Measurements from ENCODE around the gene PKDCC.

PKDCC gene

GRCh38 chr2:42104621-42105020 is 56.8 kb downstream of the PKDCC start:
- Histone ChIP-seq H2BK5ac (ENCODE audit: low read depth, low read length, poor library complexity) (no peak overlapping the region), H3K36me3 (ENCODE audit: control insufficient read depth in 1 of 2, insufficient read depth in 2 of 2, low read length in 2 of 2) (no peaks in the 10 kb centered on the region), H3K23ac (ENCODE audit: low read length) (no peak overlapping the region), H3K79me1 (ENCODE audit: low read length) (peaks cover 37% of the 10 kb centered on the region), H2BK12ac (ENCODE audit: low read length) (peak overlapping the region; percentile 72), H3K27me3 (ENCODE audit: insufficient read depth, low read length) (no peaks in the 10 kb centered on the region), H4K8ac (ENCODE audit: low read depth, low read length) (no peak overlapping the region), H3K18ac (ENCODE audit: low read length) (no peak overlapping the region), H3K4ac (ENCODE audit: low read depth, low read length) (no peak overlapping the region), H3K4me2 (ENCODE audit: low read length) (no peak overlapping the region), H4K12ac (ENCODE audit: low read depth, low read length) (no peak overlapping the region), H3K14ac (ENCODE audit: low read length) (peak overlapping the region; percentile 38), H3K4me1 (ENCODE audit: control insufficient read depth in 1 of 2, insufficient read depth in 2 of 2, low read length in 2 of 2) (peaks cover 19 to 30% of the 10 kb centered on the region in 2 experiments), H3K27ac (ENCODE audit: low read depth, low read length) (no peak overlapping the region), H2AK5ac (ENCODE audit: low read length) (peak overlapping the region; percentile 52), H3K9ac (ENCODE audit: low read length) (no peak overlapping the region), H3K79me2 (ENCODE audit: control insufficient read depth, insufficient read depth, low read length, poor library complexity) (peaks cover 8% of the 10 kb centered on the region), H2AFZ (ENCODE audit: insufficient read depth, low read length, poor library complexity) (no peak overlapping the region), H3K4me3 (ENCODE audit: low read depth, low read length) (no peak overlapping the region), H2BK120ac (ENCODE audit: insufficient read depth, low read length, poor library complexity) (peak overlapping the region; percentile 45), H4K91ac (ENCODE audit: low read depth, low read length) (peak overlapping the region; percentile 60), H3K9me3 (ENCODE audit: insufficient read depth, low read depth, low read length) (no peaks in the 10 kb centered on the region)
- no peak for DNase-seq
- no CpG with 5 or more reads among the region's 5 CpGs for WGBS (ENCODE audit: extremely low coverage, insufficient coverage, insufficient read length)

GRCh38 chr2:42105330-42106256 is 57.8 kb downstream of the PKDCC start:
- peak overlapping the region; percentile 50 for H2AK5ac ChIP-seq (ENCODE audit: low read length)
- H3K79me2 ChIP-seq (ENCODE audit: control insufficient read depth, insufficient read depth, low read length, poor library complexity): peaks cover 8% of the 10 kb centered on the region
- H3K14ac ChIP-seq (ENCODE audit: low read length): no peak overlapping the region
- H3K79me1 ChIP-seq (ENCODE audit: low read length): peaks cover 36% of the 10 kb centered on the region
- no peak for DNase-seq
- H3K27me3 ChIP-seq (ENCODE audit: insufficient read depth, low read length): no peaks in the 10 kb centered on the region
- H3K18ac ChIP-seq (ENCODE audit: low read length): no peak overlapping the region
- H3K4me2 ChIP-seq (ENCODE audit: low read length): no peak overlapping the region
- peaks cover 21 to 31% of the 10 kb centered on the region in 2 experiments for H3K4me1 ChIP-seq (ENCODE audit: control insufficient read depth in 1 of 2, insufficient read depth in 2 of 2, low read length in 2 of 2)
- peak overlapping the region; percentile 7 for H4K8ac ChIP-seq (ENCODE audit: low read depth, low read length)
- no peak overlapping the region for H3K27ac ChIP-seq (ENCODE audit: low read depth, low read length)
- peak overlapping the region; percentile 45 for H4K91ac ChIP-seq (ENCODE audit: low read depth, low read length)
- H4K12ac ChIP-seq (ENCODE audit: low read depth, low read length): no peak overlapping the region
- H3K36me3 ChIP-seq (ENCODE audit: control insufficient read depth in 1 of 2, insufficient read depth in 2 of 2, low read length in 2 of 2): no peaks in the 10 kb centered on the region
- H3K4ac ChIP-seq (ENCODE audit: low read depth, low read length): no peak overlapping the region
- no peak overlapping the region for H3K23ac ChIP-seq (ENCODE audit: low read length)
- no peak overlapping the region for H3K9ac ChIP-seq (ENCODE audit: low read length)
- H2AFZ ChIP-seq (ENCODE audit: insufficient read depth, low read length, poor library complexity): no peak overlapping the region
- no peak overlapping the region for H2BK5ac ChIP-seq (ENCODE audit: low read depth, low read length, poor library complexity)
- H2BK120ac ChIP-seq (ENCODE audit: insufficient read depth, low read length, poor library complexity): peak overlapping the region; percentile 52
- no peaks in the 10 kb centered on the region for H3K9me3 ChIP-seq (ENCODE audit: insufficient read depth, low read depth, low read length)
- no peak overlapping the region for H3K4me3 ChIP-seq (ENCODE audit: low read depth, low read length)
- no CpG with 5 or more reads among the region's 14 CpGs for WGBS (ENCODE audit: extremely low coverage, insufficient coverage, insufficient read length)
- H2BK12ac ChIP-seq (ENCODE audit: low read length): peak overlapping the region; percentile 61

- Histone ChIP-seq H3K9me3 (ENCODE audit: insufficient read depth, low read depth, low read length) (no peaks in the 10 kb centered on the region), H3K27ac (ENCODE audit: low read depth, low read length) (no peak overlapping the region), H3K4ac (ENCODE audit: low read depth, low read length) (no peak overlapping the region), H3K18ac (ENCODE audit: low read length) (no peak overlapping the region), H2AFZ (ENCODE audit: insufficient read depth, low read length, poor library complexity) (no peak overlapping the region), H3K14ac (ENCODE audit: low read length) (no peak overlapping the region), H3K4me2 (ENCODE audit: low read length) (no peak overlapping the region), H2BK12ac (ENCODE audit: low read length) (peak overlapping the region; percentile 73), H3K23ac (ENCODE audit: low read length) (no peak overlapping the region), H2BK120ac (ENCODE audit: insufficient read depth, low read length, poor library complexity) (peak overlapping the region; percentile 52), H2BK5ac (ENCODE audit: low read depth, low read length, poor library complexity) (no peak overlapping the region), H4K8ac (ENCODE audit: low read depth, low read length) (no peak overlapping the region), H3K4me3 (ENCODE audit: low read depth, low read length) (no peak overlapping the region), H3K79me1 (ENCODE audit: low read length) (peaks cover 35% of the 10 kb centered on the region), H3K9ac (ENCODE audit: low read length) (no peak overlapping the region), H3K36me3 (ENCODE audit: control insufficient read depth in 1 of 2, insufficient read depth in 2 of 2, low read length in 2 of 2) (no peaks in the 10 kb centered on the region), H2AK5ac (ENCODE audit: low read length) (peak overlapping the region; percentile 22), H3K27me3 (ENCODE audit: insufficient read depth, low read length) (no peaks in the 10 kb centered on the region), H3K79me2 (ENCODE audit: control insufficient read depth, insufficient read depth, low read length, poor library complexity) (peaks cover 7% of the 10 kb centered on the region), H4K91ac (ENCODE audit: low read depth, low read length) (no peak overlapping the region), H3K4me1 (ENCODE audit: control insufficient read depth in 1 of 2, insufficient read depth in 2 of 2, low read length in 2 of 2) (peaks cover 22 to 31% of the 10 kb centered on the region in 2 experiments), H4K12ac (ENCODE audit: low read depth, low read length) (no peak overlapping the region)
- no peak for DNase-seq
- WGBS (ENCODE audit: extremely low coverage, insufficient coverage, insufficient read length): no CpG with 5 or more reads among the region's 10 CpGs
Measured at GRCh38 chr2:42106257-42106816, 58.5 kb downstream of the PKDCC start.

- Histone ChIP-seq H3K4ac (ENCODE audit: low read depth, low read length) (no peak overlapping the region), H4K8ac (ENCODE audit: low read depth, low read length) (no peak overlapping the region), H3K23ac (ENCODE audit: low read length) (no peak overlapping the region), H4K12ac (ENCODE audit: low read depth, low read length) (no peak overlapping the region), H3K27me3 (ENCODE audit: insufficient read depth, low read length) (no peaks in the 10 kb centered on the region), H3K9me3 (ENCODE audit: insufficient read depth, low read depth, low read length) (no peaks in the 10 kb centered on the region), H3K18ac (ENCODE audit: low read length) (no peak overlapping the region), H2AK5ac (ENCODE audit: low read length) (no peak overlapping the region), H3K4me2 (ENCODE audit: low read length) (no peak overlapping the region), H2BK120ac (ENCODE audit: insufficient read depth, low read length, poor library complexity) (no peak overlapping the region), H3K36me3 (ENCODE audit: control insufficient read depth in 1 of 2, insufficient read depth in 2 of 2, low read length in 2 of 2) (no peaks in the 10 kb centered on the region), H3K4me3 (ENCODE audit: low read depth, low read length) (no peak overlapping the region), H2BK12ac (ENCODE audit: low read length) (no peak overlapping the region), H3K14ac (ENCODE audit: low read length) (no peak overlapping the region), H3K9ac (ENCODE audit: low read length) (no peak overlapping the region), H3K79me1 (ENCODE audit: low read length) (peaks cover 25% of the 10 kb centered on the region), H3K79me2 (ENCODE audit: control insufficient read depth, insufficient read depth, low read length, poor library complexity) (no peaks in the 10 kb centered on the region), H2AFZ (ENCODE audit: insufficient read depth, low read length, poor library complexity) (no peak overlapping the region), H2BK5ac (ENCODE audit: low read depth, low read length, poor library complexity) (no peak overlapping the region), H3K4me1 (ENCODE audit: control insufficient read depth in 1 of 2, insufficient read depth in 2 of 2, low read length in 2 of 2) (peaks cover 15 to 25% of the 10 kb centered on the region in 2 experiments), H3K27ac (ENCODE audit: low read depth, low read length) (no peak overlapping the region), H4K91ac (ENCODE audit: low read depth, low read length) (no peak overlapping the region)
- peak in 1 of 2 donors; percentile 48 for DNase-seq
- WGBS (ENCODE audit: extremely low coverage, insufficient coverage, insufficient read length): no CpG with 5 or more reads among the region's 4 CpGs
Measured at GRCh38 chr2:42107249-42108042, 59.6 kb downstream of the PKDCC start.

Data from trophoblast cell (in vitro differentiated cells and primary cell).